ENCODE measurements around the gene GUCA1C. TPM values are rescaled to one million over a fixed set of nuclear protein-coding genes. Genes with fewer than 3 reads are reported as not detected.

Gene GUCA1C, protein sequence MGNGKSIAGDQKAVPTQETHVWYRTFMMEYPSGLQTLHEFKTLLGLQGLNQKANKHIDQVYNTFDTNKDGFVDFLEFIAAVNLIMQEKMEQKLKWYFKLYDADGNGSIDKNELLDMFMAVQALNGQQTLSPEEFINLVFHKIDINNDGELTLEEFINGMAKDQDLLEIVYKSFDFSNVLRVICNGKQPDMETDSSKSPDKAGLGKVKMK
- not detected in 2 replicates for total RNA-seq (ENCODE audit: low replicate concordance)
- long read RNA-seq, result 0 reads

DNA sequence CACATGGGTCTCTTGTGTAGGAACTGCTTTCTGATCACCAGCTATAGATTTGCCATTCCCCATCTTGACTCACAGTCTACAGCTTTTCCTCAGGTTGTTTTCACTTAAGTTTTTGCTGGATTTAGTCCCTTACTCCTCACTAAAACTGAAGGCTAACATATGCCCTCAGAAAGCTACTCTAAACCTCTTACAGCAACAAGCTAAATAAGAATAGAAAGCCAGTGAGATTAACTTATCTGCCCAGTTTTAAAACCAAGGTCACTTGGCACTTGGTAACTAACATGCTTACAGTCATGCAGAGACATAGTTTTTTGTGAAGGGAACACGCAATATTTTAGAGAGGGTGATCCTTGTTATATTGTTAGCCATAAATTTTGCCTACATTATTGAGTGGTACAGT, at the start of gene GUCA1C:
Gene GUCA1C, minus strand, starts transcription at position 180 of the 400 bp plus-strand sequence. Its CDS starts 117 bp downstream, at position 63.
- no peaks in the 10 kb centered on the region for H3K27me3 Mint-ChIP-seq
- no peaks in the 10 kb centered on the region for H3K36me3 Mint-ChIP-seq
- DNase-seq (ENCODE audit: extremely low spot score, unreplicated experiment), result no peak
- no peaks in the 10 kb centered on the region for H3K9me3 Mint-ChIP-seq
- no peak within 1 kb of the TSS for H3K4me3 Mint-ChIP-seq
- no peak within 1 kb of the TSS for H3K27ac Mint-ChIP-seq
- no peak for TF ChIP-seq CTCF (conservative IDR thresholded peaks at IDR 0.05)
- H3K4me1 Mint-ChIP-seq (ENCODE audit: unreplicated experiment), result no peaks in the 10 kb centered on the region

DNA sequence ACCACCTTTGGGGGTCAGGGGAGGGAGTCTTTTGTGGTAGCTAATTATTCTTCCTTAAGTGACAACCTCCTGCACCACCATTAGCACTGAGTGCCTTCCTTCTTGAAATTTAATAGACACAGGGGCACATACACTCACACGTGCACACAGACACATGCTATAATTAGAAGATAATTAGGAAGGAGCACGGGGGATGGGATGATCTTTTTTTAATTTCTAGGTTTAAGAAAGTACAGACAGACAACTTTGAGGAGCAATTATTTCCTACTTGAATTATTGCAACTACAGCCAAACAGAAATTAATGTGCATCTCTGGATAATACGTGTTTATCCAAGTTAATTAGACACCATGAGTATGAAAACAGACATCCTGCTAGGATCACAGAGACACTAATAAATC, 44.8 kb upstream of the GUCA1C start:
- H3K4me3 Mint-ChIP-seq, result no peak overlapping the region
- H3K4me1 Mint-ChIP-seq (ENCODE audit: unreplicated experiment), result peaks cover 11% of the 10 kb centered on the region
- no peak overlapping the region for H3K27ac Mint-ChIP-seq
- no peaks in the 10 kb centered on the region for H3K27me3 Mint-ChIP-seq
- no peak for TF ChIP-seq CTCF (conservative IDR thresholded peaks at IDR 0.05)
- no peaks in the 10 kb centered on the region for H3K9me3 Mint-ChIP-seq
- no peaks in the 10 kb centered on the region for H3K36me3 Mint-ChIP-seq
- DNase-seq (ENCODE audit: extremely low spot score, unreplicated experiment), result no peak

GRCh38 chr3:108985844-108986243, 32.2 kb upstream of the GUCA1C start:
- Mint-ChIP-seq H3K27me3 (no peaks in the 10 kb centered on the region), H3K36me3 (no peaks in the 10 kb centered on the region), H3K27ac (no peak overlapping the region), H3K4me1 (ENCODE audit: unreplicated experiment) (no peaks in the 10 kb centered on the region), H3K4me3 (no peak overlapping the region), H3K9me3 (no peaks in the 10 kb centered on the region)
- no peak for DNase-seq (ENCODE audit: extremely low spot score, unreplicated experiment)
- no peak for TF ChIP-seq CTCF (conservative IDR thresholded peaks at IDR 0.05)

- Mint-ChIP-seq H3K4me1 (ENCODE audit: unreplicated experiment) (no peaks in the 10 kb centered on the region), H3K9me3 (no peaks in the 10 kb centered on the region), H3K36me3 (no peaks in the 10 kb centered on the region), H3K4me3 (no peak overlapping the region), H3K27ac (no peak overlapping the region), H3K27me3 (no peaks in the 10 kb centered on the region)
- no peak for TF ChIP-seq CTCF (conservative IDR thresholded peaks at IDR 0.05)
- no peak for DNase-seq (ENCODE audit: extremely low spot score, unreplicated experiment)
These were observed 29.4 kb upstream of the GUCA1C start for GRCh38 chr3:108983051-108983450.

- Mint-ChIP-seq H3K4me3 (no peak overlapping the region), H3K27ac (no peak overlapping the region), H3K9me3 (peaks cover 5% of the 10 kb centered on the region), H3K36me3 (no peaks in the 10 kb centered on the region), H3K27me3 (no peaks in the 10 kb centered on the region), H3K4me1 (ENCODE audit: unreplicated experiment) (no peaks in the 10 kb centered on the region)
- DNase-seq (ENCODE audit: extremely low spot score, unreplicated experiment), result no peak
- TF ChIP-seq CTCF (conservative IDR thresholded peaks at IDR 0.05), result no peak
These were observed 22.4 kb upstream of the GUCA1C start for GRCh38 chr3:108976058-108976457.

All from type B pancreatic cell (in vitro differentiated cells).